Liver (tissue), 9 donors: ENCODE measurements around the gene BRD1. TPM values are rescaled to one million over a fixed set of nuclear protein-coding genes. Genes with fewer than 3 reads are reported as not detected.

Experiments used
- DNase-seq: peaks from one replicate; pipeline ENCODE4 v3.0.0-alpha.2; 2017; ENCODE audit warnings: low spot score
- H3K27ac ChIP-seq, 2 donors: one replicate each; pipeline ENCODE4 v1.7.0; 2013; ENCODE audit warnings: inconsistent platforms in 2 of 2, low read length in 2 of 2, control low read depth in 1 of 2, low read depth in 1 of 2, mild to moderate bottlenecking in 1 of 2
- H3K27me3 ChIP-seq, 4 donors: one replicate each; pipeline versions ENCODE4 v1.6.1 to v1.7.0; 2013; ENCODE audit warnings: low read length in 3 of 4, inconsistent platforms in 1 of 4, mild to moderate bottlenecking in 1 of 4, moderate library complexity in 1 of 4; ENCODE audit not compliant: control insufficient read depth in 4 of 4, insufficient read depth in 4 of 4
- H3K36me3 ChIP-seq, 4 donors: one replicate each; pipeline versions ENCODE4 v1.6.1 to v1.7.0; 2013; ENCODE audit warnings: low read length in 3 of 4, mild to moderate bottlenecking in 3 of 4, low read depth in 1 of 4, moderate library complexity in 1 of 4; ENCODE audit not compliant: control insufficient read depth in 4 of 4, insufficient read depth in 3 of 4
- H3K4me1 ChIP-seq, 4 donors: one replicate each; pipeline versions ENCODE4 v1.6.1 to v1.7.0; 2013; ENCODE audit warnings: low read length in 3 of 4, mild to moderate bottlenecking in 3 of 4, moderate library complexity in 1 of 4; ENCODE audit not compliant: control insufficient read depth in 4 of 4, insufficient read depth in 4 of 4
- H3K4me3 ChIP-seq, 3 donors: one replicate each; pipeline versions ENCODE4 v1.6.1 to v1.7.0; 2013; ENCODE audit warnings: low read length in 3 of 3, control low read depth in 1 of 3, low read depth in 1 of 3, mild to moderate bottlenecking in 1 of 3
- H3K9ac ChIP-seq, 2 donors: one replicate each; pipeline ENCODE4 v1.7.0; 2013; ENCODE audit warnings: low read length in 2 of 2, mild to moderate bottlenecking in 2 of 2, moderate library complexity in 2 of 2, control low read depth in 1 of 2, low read depth in 1 of 2
- H3K9me3 ChIP-seq, 4 donors: one replicate each; pipeline versions ENCODE4 v1.6.1 to v1.7.0; 2013; ENCODE audit warnings: low read length in 3 of 4; ENCODE audit not compliant: control insufficient read depth in 4 of 4
- ATF3 ChIP-seq: IDR thresholded peaks from 2 replicates; pipeline ENCODE4 v1.6.1; 2016; ENCODE audit warnings: antibody characterized with exemption
- CTCF ChIP-seq: fragments of 150-350 bp; IDR thresholded peaks from 2 replicates; pipeline ENCODE4 v1.5.1; 2017; ENCODE audit warnings: improper control_type of control experiment, low read depth, low read length; ENCODE audit not compliant: missing input control
- EGR1 ChIP-seq, 2 donors: IDR thresholded peaks; 2 replicates each; pipeline ENCODE4 v1.6.1; 2016 to 2018; ENCODE audit warnings: antibody characterized with exemption in 2 of 2, low read depth in 2 of 2
- FOXA1 ChIP-seq: IDR thresholded peaks from 2 replicates; pipeline ENCODE4 v1.6.1; 2016; ENCODE audit warnings: antibody characterized with exemption
- FOXA2 ChIP-seq: IDR thresholded peaks from 2 replicates; pipeline ENCODE4 v1.6.1; 2016; ENCODE audit warnings: antibody characterized with exemption
- GABPA ChIP-seq, 2 donors: IDR thresholded peaks in 1 of 2; conservative IDR thresholded peaks in 1 of 2; 2 replicates each; pipeline ENCODE4 v1.6.1; 2016; ENCODE audit warnings: antibody characterized with exemption in 2 of 2, mild to moderate bottlenecking in 1 of 2, moderate library complexity in 1 of 2
- JUND ChIP-seq, 2 donors: IDR thresholded peaks; 2 replicates each; pipeline ENCODE4 v1.6.1; 2016; ENCODE audit warnings: antibody characterized with exemption in 2 of 2
- MAX ChIP-seq: IDR thresholded peaks from 2 replicates; pipeline ENCODE4 v1.6.1; 2016; ENCODE audit warnings: antibody characterized with exemption
- NR2F2 ChIP-seq: IDR thresholded peaks from 2 replicates; pipeline ENCODE4 v1.6.1; 2016; ENCODE audit warnings: antibody characterized with exemption
- RAD21 ChIP-seq, 2 donors: IDR thresholded peaks; 2 replicates each; pipeline ENCODE4 v1.6.1; 2016; ENCODE audit warnings: antibody characterized with exemption in 2 of 2, mild to moderate bottlenecking in 2 of 2
- REST ChIP-seq: IDR thresholded peaks from 2 replicates; pipeline ENCODE4 v1.6.1; 2016; ENCODE audit warnings: antibody characterized with exemption, mild to moderate bottlenecking
- RXRA ChIP-seq, 2 donors: IDR thresholded peaks; 2 replicates each; pipeline ENCODE4 v1.6.1; 2017 to 2018; ENCODE audit warnings: antibody characterized with exemption in 2 of 2, mild to moderate bottlenecking in 1 of 2
- SP1 ChIP-seq: IDR thresholded peaks from 2 replicates; pipeline ENCODE4 v1.6.1; 2018; ENCODE audit warnings: antibody characterized with exemption, mild to moderate bottlenecking
- TAF1 ChIP-seq: conservative IDR thresholded peaks from 2 replicates; pipeline ENCODE4 v1.6.1; 2016; ENCODE audit warnings: antibody characterized with exemption, mild to moderate bottlenecking
- YY1 ChIP-seq: IDR thresholded peaks from 2 replicates; pipeline ENCODE4 v1.6.1; 2016; ENCODE audit warnings: antibody characterized with exemption, mild to moderate bottlenecking
- ZBTB33 ChIP-seq: IDR thresholded peaks from 2 replicates; pipeline ENCODE4 v1.6.1; 2016; ENCODE audit warnings: antibody characterized with exemption
- WGBS: extraction: QIAGEN DNeasy Blood & Tissue Kit; methylation state at CpG from one replicate; pipeline ENCODE4 v1.1.7; 2013; 5-methylcytosine and 5-hydroxymethylcytosine counted together
- polyA plus RNA-seq, 2 donors: library from polyadenylated mRNA; stranded (reverse) in 1 of 2; unstranded in 1 of 2; fragments of 200-250 nt in 1 of 2; fragments of >200 nt in 1 of 2; fragmentation: Nextera tagmentation in 1 of 2; extraction: Ambion mirVana in 1 of 2; gene quantifications; one replicate each; pipeline versions ENCODE4 v1.2.1 to v1.2.3, GENCODE V29; 2013 to 2015
- total RNA-seq, 2 donors: library from RNA; depleted of rRNA; stranded (reverse); fragments of >200 nt; gene quantifications; one replicate each; pipeline ENCODE4 v1.2.3, GENCODE V29; 2014
- donor health status: healthy.
- donor health status: healthy.
- donor health status: healthy.
- donor health status: healthy.
- donor health status: healthy.

The BRD1 gene
- total and polyA plus RNA-seq, 4 donors = 3.3 to 20.7 (median 11.6) TPM

GRCh38 chr22:49761836-49762235, 65.8 kb downstream of the BRD1 start (continued):
- TF ChIP-seq YY1 (no peak), NR2F2 (no peak)

- Histone ChIP-seq H3K36me3 (no peaks in the 10 kb centered on the region), H3K9me3 (peaks cover 0 to 3% (median under 1%) of the 10 kb centered on the region in 4 donors), H3K4me3 (no peak overlapping the region), H3K9ac (no peak overlapping the region), H3K4me1 (no peaks in the 10 kb centered on the region), H3K27me3 (peaks cover 0 to 2% (median 0%) of the 10 kb centered on the region in 4 donors), H3K27ac (no peak overlapping the region)
- DNase-seq = no peak
- TF ChIP-seq ATF3 = no peak
- WGBS = 74% methylated on average over 13 of the region's 13 CpGs
These were observed 66.8 kb downstream of the BRD1 start for GRCh38 chr22:49760630-49761571.

GRCh38 chr22:49760280-49760629, 67.4 kb downstream of the BRD1 start:
- H3K27me3 ChIP-seq = peaks cover 0 to 2% (median 0%) of the 10 kb centered on the region in 4 donors
- 76% methylated on average over 5 of the region's 5 CpGs for WGBS
- no peak overlapping the region for H3K4me3 ChIP-seq
- no peaks in the 10 kb centered on the region for H3K36me3 ChIP-seq
- DNase-seq = no peak
- H3K4me1 ChIP-seq = no peaks in the 10 kb centered on the region
- peaks cover 0 to 2% (median 0%) of the 10 kb centered on the region in 4 donors for H3K9me3 ChIP-seq
- TF ChIP-seq ATF3 (no peak), JUND (IDR thresholded peaks at IDR 0.05) (no peak), EGR1 (IDR thresholded peaks at IDR 0.05; ENCODE audit: low read depth in 2 of 2) (no peak), REST (no peak), MAX (no peak), RXRA (IDR thresholded peaks at IDR 0.05) (no peak), SP1 (no peak), ZBTB33 (no peak), FOXA1 (no peak), YY1 (no peak), FOXA2 (no peak), RAD21 (IDR thresholded peaks at IDR 0.05) (no peak), TAF1 (no peak), CTCF (no peak), GABPA (IDR thresholded peaks at IDR 0.05 in 1 of 2, conservative IDR thresholded peaks at IDR 0.05 in 1 of 2) (no peak)
- H3K9ac ChIP-seq = no peak overlapping the region
- H3K27ac ChIP-seq = no peak overlapping the region
